Measurements from ENCODE around the gene CNKSR3.
A peak's percentile ranks its signal among the peaks of the same experiment; 100 is the strongest.
"Not testable (repeated sequence)": the region's sequence is repeated elsewhere in the genome, so short reads cannot be mapped to it uniquely, and the experiment has no call there.

The CNKSR3 gene

DNA sequence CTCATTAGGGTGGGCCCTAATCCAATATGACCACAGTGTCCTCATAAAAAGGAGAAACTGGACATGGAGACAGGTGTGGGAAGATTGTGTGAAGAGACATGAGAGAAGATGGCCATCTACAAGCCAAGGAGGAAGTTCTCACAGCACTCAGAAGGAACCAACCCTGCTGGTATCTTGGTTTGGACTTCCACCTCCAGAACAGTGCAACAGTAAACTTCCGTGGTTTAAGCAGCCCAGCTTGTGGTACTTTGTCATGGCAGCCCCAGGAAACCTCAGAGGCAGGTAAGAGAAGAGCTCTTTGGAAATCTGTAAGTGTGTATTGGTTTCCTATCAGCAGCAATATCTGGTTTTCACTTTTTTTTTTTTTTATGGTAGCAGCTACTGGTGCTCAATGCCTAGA is 16.5 kb upstream of the CNKSR3 start:
- Histone ChIP-seq H3K27ac (ENCODE audit: low read length) (no peak overlapping the region), H3K9me3 (ENCODE audit: control insufficient read depth in 1 of 2, low read length in 2 of 2) (no peaks in the 10 kb centered on the region), H3K27me3 (ENCODE audit: low read depth, low read length) (no peaks in the 10 kb centered on the region), H3K4me3 (ENCODE audit: low read depth in 1 of 2, low read length in 2 of 2) (no peak overlapping the region), H3K36me3 (ENCODE audit: control insufficient read depth in 1 of 2, insufficient read depth in 2 of 2, low read length in 2 of 2) (no peaks in the 10 kb centered on the region), H3K4me1 (ENCODE audit: control insufficient read depth in 1 of 2, insufficient read depth in 2 of 2, low read length in 2 of 2) (no peaks in the 10 kb centered on the region)

DNA sequence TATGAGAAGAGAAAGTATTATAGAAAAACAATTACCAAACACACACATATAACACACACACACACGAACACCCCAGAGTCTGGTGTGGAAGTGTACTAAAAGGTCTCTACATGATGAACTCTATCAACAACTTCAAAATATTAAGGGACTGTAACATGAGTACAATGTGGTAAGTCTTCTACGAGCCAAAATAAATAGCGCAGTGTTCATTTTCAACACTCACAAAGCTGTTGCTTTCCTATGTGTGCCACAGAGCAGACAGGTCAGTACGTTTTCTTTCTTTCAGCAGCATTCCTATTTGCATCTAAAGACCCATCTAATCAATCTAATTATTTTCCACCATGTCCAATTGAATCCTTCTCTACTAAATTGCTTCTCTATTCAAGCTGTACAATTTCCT is 12.1 kb upstream of the CNKSR3 start:
- Histone ChIP-seq H3K9me3 (ENCODE audit: control insufficient read depth in 1 of 2, low read length in 2 of 2) (no peaks in the 10 kb centered on the region), H3K4me1 (ENCODE audit: control insufficient read depth in 1 of 2, insufficient read depth in 2 of 2, low read length in 2 of 2) (no peaks in the 10 kb centered on the region), H3K27me3 (ENCODE audit: low read depth, low read length) (no peaks in the 10 kb centered on the region), H3K36me3 (ENCODE audit: control insufficient read depth in 1 of 2, insufficient read depth in 2 of 2, low read length in 2 of 2) (no peaks in the 10 kb centered on the region), H3K4me3 (ENCODE audit: low read depth in 1 of 2, low read length in 2 of 2) (no peak overlapping the region), H3K27ac (ENCODE audit: low read length) (no peak overlapping the region)

DNA sequence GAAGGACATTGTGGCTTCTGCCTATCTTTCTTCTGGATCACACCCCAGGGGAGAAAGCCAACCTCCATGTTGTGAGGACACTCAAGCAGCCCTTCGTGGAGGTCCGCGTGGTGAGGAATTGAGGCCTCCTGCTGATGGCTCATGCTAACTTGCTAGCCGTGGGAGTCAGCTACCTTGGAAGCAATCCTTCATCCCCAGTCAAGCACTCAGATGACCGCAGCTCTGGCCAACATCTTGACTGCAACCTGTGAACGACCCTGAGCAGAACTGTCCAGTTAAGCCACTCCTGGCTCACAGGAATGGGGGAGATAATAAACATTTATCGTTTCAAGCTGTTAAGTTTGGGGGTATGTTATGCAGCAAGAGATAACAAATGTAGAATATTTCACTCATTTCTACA is 10.9 kb upstream of the CNKSR3 start:
- Histone ChIP-seq H3K27me3 (ENCODE audit: low read depth, low read length) (no peaks in the 10 kb centered on the region), H3K36me3 (ENCODE audit: control insufficient read depth in 1 of 2, insufficient read depth in 2 of 2, low read length in 2 of 2) (no peaks in the 10 kb centered on the region), H3K9me3 (ENCODE audit: control insufficient read depth in 1 of 2, low read length in 2 of 2) (no peaks in the 10 kb centered on the region), H3K4me3 (ENCODE audit: low read depth in 1 of 2, low read length in 2 of 2) (no peak overlapping the region), H3K27ac (ENCODE audit: low read length) (no peak overlapping the region), H3K4me1 (ENCODE audit: control insufficient read depth in 1 of 2, insufficient read depth in 2 of 2, low read length in 2 of 2) (no peaks in the 10 kb centered on the region)

DNA sequence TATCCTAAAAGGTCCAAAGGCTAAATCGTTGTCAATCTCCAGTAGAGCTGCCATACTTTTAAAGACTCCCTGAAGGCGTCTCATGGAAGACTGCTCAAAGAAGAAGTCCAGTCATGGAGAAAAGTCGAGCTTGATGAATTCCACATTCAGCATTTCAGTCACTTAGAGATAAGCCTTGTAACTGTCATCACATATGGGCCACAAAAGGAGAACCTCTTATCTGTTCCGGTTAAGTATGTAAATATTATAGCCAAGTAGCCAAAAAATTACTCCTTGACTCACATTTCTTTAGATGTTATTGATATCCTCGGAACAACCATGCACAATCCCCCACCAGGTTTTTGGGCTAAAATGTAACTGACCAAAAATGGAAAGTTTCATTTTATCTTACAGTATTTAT is 9.8 kb upstream of the CNKSR3 start:
- Histone ChIP-seq H3K9me3 (ENCODE audit: control insufficient read depth in 1 of 2, low read length in 2 of 2) (no peaks in the 10 kb centered on the region), H3K36me3 (ENCODE audit: control insufficient read depth in 1 of 2, insufficient read depth in 2 of 2, low read length in 2 of 2) (no peaks in the 10 kb centered on the region), H3K4me1 (ENCODE audit: control insufficient read depth in 1 of 2, insufficient read depth in 2 of 2, low read length in 2 of 2) (no peaks in the 10 kb centered on the region), H3K27me3 (ENCODE audit: low read depth, low read length) (no peaks in the 10 kb centered on the region), H3K4me3 (ENCODE audit: low read depth in 1 of 2, low read length in 2 of 2) (no peak overlapping the region), H3K27ac (ENCODE audit: low read length) (no peak overlapping the region)

DNA sequence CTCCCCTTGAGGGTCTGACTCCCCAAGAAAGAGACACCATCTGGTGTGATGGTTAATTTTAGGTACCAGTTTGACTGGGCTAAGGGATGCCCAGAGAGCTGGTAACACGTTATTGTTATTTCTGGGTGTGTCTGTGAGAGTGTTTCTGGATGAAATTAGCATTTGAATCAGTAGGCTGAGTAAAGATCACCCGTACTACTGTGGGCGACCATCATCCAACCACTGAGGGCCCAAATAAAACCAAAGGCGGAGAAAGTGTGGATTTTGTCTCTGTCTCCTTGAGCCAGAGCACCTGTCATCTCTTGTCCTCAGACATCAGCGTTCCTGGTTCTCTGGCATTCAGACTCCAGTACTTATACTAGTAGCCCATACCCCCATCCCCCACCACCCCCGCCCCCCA is 7.9 kb upstream of the CNKSR3 start:
- Histone ChIP-seq H3K4me1 (ENCODE audit: control insufficient read depth in 1 of 2, insufficient read depth in 2 of 2, low read length in 2 of 2) (no peaks in the 10 kb centered on the region), H3K27ac (ENCODE audit: low read length) (no peak overlapping the region), H3K27me3 (ENCODE audit: low read depth, low read length) (no peaks in the 10 kb centered on the region), H3K9me3 (ENCODE audit: control insufficient read depth in 1 of 2, low read length in 2 of 2) (no peaks in the 10 kb centered on the region), H3K36me3 (ENCODE audit: control insufficient read depth in 1 of 2, insufficient read depth in 2 of 2, low read length in 2 of 2) (no peaks in the 10 kb centered on the region), H3K4me3 (ENCODE audit: low read depth in 1 of 2, low read length in 2 of 2) (no peak overlapping the region)

DNA sequence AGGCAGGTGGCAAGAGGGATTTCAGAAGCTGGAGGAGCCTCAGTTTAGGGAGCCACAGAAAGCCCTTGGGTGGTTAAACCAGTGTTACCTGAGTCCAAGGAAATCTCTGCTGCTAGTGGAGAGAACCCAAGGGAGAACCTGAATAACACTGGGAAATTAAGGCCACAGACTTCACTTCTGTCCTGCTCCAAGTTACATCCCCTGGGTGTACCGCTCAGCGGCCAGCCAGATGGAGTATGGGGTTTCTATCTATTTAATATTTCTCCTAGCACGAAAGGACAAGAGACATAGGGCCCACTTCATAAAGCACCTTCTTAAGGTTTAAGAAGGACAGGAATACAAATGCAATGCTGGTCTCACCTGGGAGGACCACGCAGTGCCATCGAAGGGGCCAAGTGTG is 5.8 kb upstream of the CNKSR3 start:
- H3K27me3 ChIP-seq (ENCODE audit: low read depth, low read length), result no peaks in the 10 kb centered on the region
- H3K9me3 ChIP-seq (ENCODE audit: control insufficient read depth in 1 of 2, low read length in 2 of 2), result no peaks in the 10 kb centered on the region
- H3K36me3 ChIP-seq (ENCODE audit: control insufficient read depth in 1 of 2, insufficient read depth in 2 of 2, low read length in 2 of 2), result no peaks in the 10 kb centered on the region
- H3K4me3 ChIP-seq (ENCODE audit: low read depth in 1 of 2, low read length in 2 of 2), result peak overlapping the region in 1 of 2 donors; percentile 17
- H3K4me1 ChIP-seq (ENCODE audit: control insufficient read depth in 1 of 2, insufficient read depth in 2 of 2, low read length in 2 of 2), result peaks cover 7% of the 10 kb centered on the region in 2 donors
- no peak overlapping the region for H3K27ac ChIP-seq (ENCODE audit: low read length)

DNA sequence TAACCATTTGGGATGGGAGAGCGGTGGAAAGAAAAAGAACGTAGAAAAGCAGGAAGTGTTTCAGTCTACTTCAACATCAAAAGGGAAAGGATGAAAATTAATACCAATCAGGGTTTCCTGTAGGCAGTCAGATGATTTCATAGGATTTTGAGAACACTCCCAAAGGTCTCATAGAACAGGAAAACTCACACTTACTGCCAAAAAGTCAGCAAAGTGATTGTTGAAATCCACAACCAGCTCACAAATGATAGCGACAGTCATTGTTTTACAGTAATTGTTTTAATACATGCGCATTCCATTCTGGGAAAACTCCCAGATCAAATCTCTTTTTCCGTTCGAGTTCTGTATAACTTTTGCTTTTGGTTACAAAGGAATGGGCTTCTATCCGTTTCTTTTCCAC is 5.3 kb upstream of the CNKSR3 start:
- Histone ChIP-seq H3K27me3 (ENCODE audit: low read depth, low read length) (no peaks in the 10 kb centered on the region), H3K4me1 (ENCODE audit: control insufficient read depth in 1 of 2, insufficient read depth in 2 of 2, low read length in 2 of 2) (peaks cover 7% of the 10 kb centered on the region in 2 donors), H3K36me3 (ENCODE audit: control insufficient read depth in 1 of 2, insufficient read depth in 2 of 2, low read length in 2 of 2) (no peaks in the 10 kb centered on the region), H3K9me3 (ENCODE audit: control insufficient read depth in 1 of 2, low read length in 2 of 2) (no peaks in the 10 kb centered on the region), H3K27ac (ENCODE audit: low read length) (no peak overlapping the region), H3K4me3 (ENCODE audit: low read depth in 1 of 2, low read length in 2 of 2) (peak overlapping the region in 1 of 2 donors; percentile 17)

DNA sequence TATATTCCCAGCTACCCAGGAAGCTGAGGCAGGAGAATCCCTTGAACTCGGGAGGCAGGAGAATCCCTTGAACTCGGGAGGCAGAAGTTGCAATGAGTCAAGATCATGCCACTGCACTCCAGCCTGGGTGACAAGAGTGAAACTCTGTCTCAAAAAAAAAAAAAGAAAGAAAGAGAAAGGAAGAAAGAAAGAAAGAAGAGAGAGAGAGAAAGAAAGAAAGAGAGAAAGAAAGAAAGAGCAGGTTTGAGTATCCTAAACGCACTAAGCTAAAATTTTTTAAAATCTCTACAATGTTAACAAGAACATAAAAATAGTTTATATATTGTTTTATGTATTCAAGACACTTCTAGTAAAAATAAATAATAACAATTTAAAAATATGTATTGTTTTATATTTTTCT is 4.6 kb upstream of the CNKSR3 start:
- not testable (repeated sequence) for H3K27me3 ChIP-seq (ENCODE audit: low read depth, low read length); H3K36me3 ChIP-seq (ENCODE audit: control insufficient read depth in 1 of 2, insufficient read depth in 2 of 2, low read length in 2 of 2); H3K4me1 ChIP-seq (ENCODE audit: control insufficient read depth in 1 of 2, insufficient read depth in 2 of 2, low read length in 2 of 2); H3K9me3 ChIP-seq (ENCODE audit: control insufficient read depth in 1 of 2, low read length in 2 of 2); H3K27ac ChIP-seq (ENCODE audit: low read length); H3K4me3 ChIP-seq (ENCODE audit: low read depth in 1 of 2, low read length in 2 of 2)

DNA sequence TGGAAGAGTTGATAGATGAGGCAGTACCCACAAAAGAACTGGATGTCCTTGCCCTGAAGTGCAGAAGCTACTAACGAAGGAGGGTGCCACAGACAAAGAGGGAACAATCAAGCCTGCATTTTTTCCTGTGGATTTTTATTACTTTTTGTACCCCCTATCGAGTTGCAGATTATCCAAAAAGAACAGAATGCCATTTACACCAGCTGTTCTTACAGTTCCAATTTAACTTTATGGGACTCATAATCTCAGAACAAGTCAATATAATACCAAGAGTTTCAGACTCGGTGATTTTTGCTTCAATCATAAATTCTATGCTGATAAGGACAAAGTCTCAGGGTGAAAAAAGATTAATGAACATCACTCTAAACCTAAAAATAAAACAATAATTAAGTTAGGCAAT is 4.0 kb upstream of the CNKSR3 start:
- no peaks in the 10 kb centered on the region for H3K27me3 ChIP-seq (ENCODE audit: low read depth, low read length)
- no peaks in the 10 kb centered on the region for H3K36me3 ChIP-seq (ENCODE audit: control insufficient read depth in 1 of 2, insufficient read depth in 2 of 2, low read length in 2 of 2)
- peaks cover 7% of the 10 kb centered on the region in 2 donors for H3K4me1 ChIP-seq (ENCODE audit: control insufficient read depth in 1 of 2, insufficient read depth in 2 of 2, low read length in 2 of 2)
- no peaks in the 10 kb centered on the region for H3K9me3 ChIP-seq (ENCODE audit: control insufficient read depth in 1 of 2, low read length in 2 of 2)
- H3K27ac ChIP-seq (ENCODE audit: low read length), result no peak overlapping the region
- H3K4me3 ChIP-seq (ENCODE audit: low read depth in 1 of 2, low read length in 2 of 2), result no peak overlapping the region

DNA sequence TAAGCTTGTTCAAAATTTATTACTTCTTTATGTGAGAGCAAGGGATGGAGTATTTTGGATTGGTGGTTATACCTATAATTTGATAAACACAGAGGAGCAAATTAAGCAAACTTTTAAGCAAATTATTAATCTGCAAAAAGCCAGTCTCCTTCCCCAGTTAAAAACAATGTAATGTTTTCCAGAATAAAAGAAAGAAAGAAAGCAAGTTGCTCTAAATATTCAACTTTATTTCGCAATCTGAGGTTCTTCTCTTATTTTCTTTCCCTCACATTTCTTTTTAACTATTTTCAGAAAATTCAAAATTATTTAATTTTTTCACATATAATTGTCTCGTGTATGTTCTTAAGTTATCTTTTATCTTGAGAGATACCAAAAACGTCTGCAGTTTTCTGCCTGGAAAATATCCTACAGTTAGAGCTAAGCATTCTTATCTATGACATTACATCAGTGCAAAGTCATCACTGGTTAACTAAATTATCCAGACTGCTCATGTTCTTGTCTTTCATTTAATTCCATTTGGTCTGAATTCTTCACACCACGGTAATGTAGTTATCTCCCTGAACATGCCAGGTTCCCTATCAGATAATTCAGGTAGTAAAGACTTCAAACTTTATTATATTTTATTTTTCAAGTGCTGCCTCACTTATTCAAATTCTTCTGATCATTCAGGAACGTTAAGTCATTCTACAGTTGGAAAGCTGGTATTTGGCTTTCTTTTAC is 3.3 kb upstream of the CNKSR3 start:
- Histone ChIP-seq H3K27ac (ENCODE audit: low read length) (no peak overlapping the region), H3K36me3 (ENCODE audit: control insufficient read depth in 1 of 2, insufficient read depth in 2 of 2, low read length in 2 of 2) (no peaks in the 10 kb centered on the region), H3K4me1 (ENCODE audit: control insufficient read depth in 1 of 2, insufficient read depth in 2 of 2, low read length in 2 of 2) (peaks cover 7% of the 10 kb centered on the region in 2 donors), H3K27me3 (ENCODE audit: low read depth, low read length) (no peaks in the 10 kb centered on the region), H3K4me3 (ENCODE audit: low read depth in 1 of 2, low read length in 2 of 2) (no peak overlapping the region), H3K9me3 (ENCODE audit: control insufficient read depth in 1 of 2, low read length in 2 of 2) (no peaks in the 10 kb centered on the region)

DNA sequence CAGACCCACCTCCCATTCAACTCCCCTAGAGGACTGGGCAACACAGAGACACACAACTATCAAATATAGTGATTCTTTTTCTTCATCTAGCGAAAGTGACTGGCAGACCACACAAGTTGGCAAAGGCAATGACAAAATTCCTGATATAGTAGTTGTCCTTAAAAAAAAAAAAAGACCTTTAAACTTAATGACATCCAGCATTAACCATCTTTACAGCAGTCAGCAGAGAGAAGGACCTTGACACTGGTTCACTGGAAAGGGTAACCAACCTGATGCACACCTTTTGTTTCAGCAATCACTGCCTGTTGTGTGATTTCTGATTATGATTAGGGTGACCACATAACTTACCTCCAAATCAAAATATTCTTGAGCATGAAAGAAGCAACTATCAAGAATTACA is 1.7 kb upstream of the CNKSR3 start:
- no peak overlapping the region for H3K4me3 ChIP-seq (ENCODE audit: low read depth in 1 of 2, low read length in 2 of 2)
- H3K27me3 ChIP-seq (ENCODE audit: low read depth, low read length), result no peaks in the 10 kb centered on the region
- no peaks in the 10 kb centered on the region for H3K36me3 ChIP-seq (ENCODE audit: control insufficient read depth in 1 of 2, insufficient read depth in 2 of 2, low read length in 2 of 2)
- no peaks in the 10 kb centered on the region for H3K9me3 ChIP-seq (ENCODE audit: control insufficient read depth in 1 of 2, low read length in 2 of 2)
- H3K4me1 ChIP-seq (ENCODE audit: control insufficient read depth in 1 of 2, insufficient read depth in 2 of 2, low read length in 2 of 2), result peaks cover 7 to 12% of the 10 kb centered on the region in 2 donors
- peak overlapping the region; percentile 60 for H3K27ac ChIP-seq (ENCODE audit: low read length)

DNA sequence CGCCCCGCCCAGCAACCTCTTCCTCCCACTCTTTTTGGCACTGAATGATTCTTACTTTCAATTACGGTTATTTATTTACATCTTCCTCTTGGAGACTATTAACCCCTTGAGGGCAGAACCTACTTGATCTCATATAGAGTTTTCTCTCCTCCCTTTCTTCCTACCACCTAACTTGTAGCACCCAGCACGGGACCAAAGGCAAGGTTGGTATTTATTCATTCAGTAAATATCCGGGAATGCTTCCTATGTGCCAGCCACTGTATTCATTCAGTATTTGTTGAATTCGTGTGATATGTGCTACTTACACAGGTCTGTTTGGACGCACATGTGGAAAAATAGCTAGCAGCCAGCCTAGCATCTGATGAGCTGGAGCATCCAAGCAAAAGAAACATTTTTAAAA is 1.3 kb upstream of the CNKSR3 start:
- H3K4me1 ChIP-seq (ENCODE audit: control insufficient read depth in 1 of 2, insufficient read depth in 2 of 2, low read length in 2 of 2), result peaks cover 7 to 15% of the 10 kb centered on the region in 2 donors
- no peak overlapping the region for H3K4me3 ChIP-seq (ENCODE audit: low read depth in 1 of 2, low read length in 2 of 2)
- H3K27me3 ChIP-seq (ENCODE audit: low read depth, low read length), result no peaks in the 10 kb centered on the region
- no peaks in the 10 kb centered on the region for H3K36me3 ChIP-seq (ENCODE audit: control insufficient read depth in 1 of 2, insufficient read depth in 2 of 2, low read length in 2 of 2)
- H3K27ac ChIP-seq (ENCODE audit: low read length), result peak overlapping the region; percentile 60
- H3K9me3 ChIP-seq (ENCODE audit: control insufficient read depth in 1 of 2, low read length in 2 of 2), result no peaks in the 10 kb centered on the region

Data from muscle layer of duodenum (tissue), 2 donors.